ENCODE data around the gene LRRC49.

GRCh38 chr15:71049706-71050422 lies 157.2 kb downstream of the LRRC49 start:
- TF ChIP-seq POLR2AphosphoS5 (IDR thresholded peaks at IDR 0.05) (no peak), POLR2A (IDR thresholded peaks at IDR 0.05) (no peak)
- TF ChIP-seq, protein P1, sequence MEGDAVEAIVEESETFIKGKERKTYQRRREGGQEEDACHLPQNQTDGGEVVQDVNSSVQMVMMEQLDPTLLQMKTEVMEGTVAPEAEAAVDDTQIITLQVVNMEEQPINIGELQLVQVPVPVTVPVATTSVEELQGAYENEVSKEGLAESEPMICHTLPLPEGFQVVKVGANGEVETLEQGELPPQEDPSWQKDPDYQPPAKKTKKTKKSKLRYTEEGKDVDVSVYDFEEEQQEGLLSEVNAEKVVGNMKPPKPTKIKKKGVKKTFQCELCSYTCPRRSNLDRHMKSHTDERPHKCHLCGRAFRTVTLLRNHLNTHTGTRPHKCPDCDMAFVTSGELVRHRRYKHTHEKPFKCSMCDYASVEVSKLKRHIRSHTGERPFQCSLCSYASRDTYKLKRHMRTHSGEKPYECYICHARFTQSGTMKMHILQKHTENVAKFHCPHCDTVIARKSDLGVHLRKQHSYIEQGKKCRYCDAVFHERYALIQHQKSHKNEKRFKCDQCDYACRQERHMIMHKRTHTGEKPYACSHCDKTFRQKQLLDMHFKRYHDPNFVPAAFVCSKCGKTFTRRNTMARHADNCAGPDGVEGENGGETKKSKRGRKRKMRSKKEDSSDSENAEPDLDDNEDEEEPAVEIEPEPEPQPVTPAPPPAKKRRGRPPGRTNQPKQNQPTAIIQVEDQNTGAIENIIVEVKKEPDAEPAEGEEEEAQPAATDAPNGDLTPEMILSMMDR (IDR thresholded peaks at IDR 0.05), result no peak
